IMR-90 (cell line): Measurements from ENCODE around the gene TOM1. TPM values are rescaled to one million over a fixed set of nuclear protein-coding genes. Genes with fewer than 3 reads are reported as not detected.

Source experiments
- ATAC-seq: fragments of 200-7000 bp; cut with Tn5 transposase; 2 replicates; pipeline ENCODE4 v1.9.1; 2020; ENCODE audit warnings: low read depth, mild to moderate bottlenecking, moderate library complexity
- BruUV-seq: library from RNA; stranded (reverse); fragments of 400-500 nt; replicated peaks from 2 replicates; lab custom pipeline; 2021; lab: Mats Ljungman, UMichigan
- CTCF ChIA-PET: fragments of 300-600 bp; formaldehyde crosslinking; extraction: SDS; loops from one replicate; lab custom pipeline; 2021; ENCODE audit warnings: antibody characterized with exemption; lab: Yijun Ruan, JAX
- POLR2A ChIA-PET: fragments of 300-600 bp; sonication (Branson Sonifier 250); formaldehyde crosslinking; loops from one replicate; lab custom pipeline; 2022; ENCODE audit warnings: antibody characterized with exemption; ENCODE audit not compliant: unreplicated experiment; lab: Charles Lee
- DNase-seq: peaks from one replicate; pipeline ENCODE4 v3.0.0; 2013
- H2AFZ ChIP-seq: replicated peaks from 2 replicates; pipeline ENCODE3; 2013; ENCODE audit warnings: low read length, mild to moderate bottlenecking; ENCODE audit not compliant: poor library complexity
- H2AK5ac ChIP-seq: 2 replicates; pipeline ENCODE4 v1.6.1; 2013; ENCODE audit warnings: low read depth, low read length, inconsistent platforms
- H2AK9ac ChIP-seq: replicated peaks from 2 replicates; pipeline ENCODE3; 2013; ENCODE audit warnings: mild to moderate bottlenecking, low read depth, low read length, moderate library complexity; ENCODE audit not compliant: poor library complexity
- H2BK120ac ChIP-seq: 2 replicates; pipeline ENCODE4 v1.6.1; 2013; ENCODE audit warnings: low read depth, low read length, inconsistent platforms
- H2BK15ac ChIP-seq: 3 replicates; pipeline ENCODE4 v1.6.1; 2013; ENCODE audit warnings: low read depth, low read length, inconsistent platforms
- H2BK20ac ChIP-seq: 2 replicates; pipeline ENCODE4 v1.6.1; 2013; ENCODE audit warnings: low read depth, mild to moderate bottlenecking, inconsistent platforms, low read length, moderate library complexity
- H2BK5ac ChIP-seq: 2 replicates; pipeline ENCODE4 v1.6.1; 2013; ENCODE audit warnings: mild to moderate bottlenecking, low read depth, low read length, inconsistent platforms; ENCODE audit not compliant: poor library complexity, severe bottlenecking
- H3K14ac ChIP-seq: replicated peaks from 2 replicates; pipeline ENCODE4 v1.6.1; 2013; ENCODE audit warnings: low read depth, low read length, inconsistent platforms
- H3K18ac ChIP-seq: 2 replicates; pipeline ENCODE4 v1.6.1; 2013; ENCODE audit warnings: low read depth, low read length, control low read depth
- H3K23ac ChIP-seq: 2 replicates; pipeline ENCODE4 v1.6.1; 2013; ENCODE audit warnings: low read depth, low read length, inconsistent platforms
- H3K27ac ChIP-seq: 2 replicates; pipeline ENCODE4 v1.5.1; 2013; ENCODE audit warnings: mild to moderate bottlenecking, control low read depth, low read length; ENCODE audit not compliant: insufficient read depth
- H3K27me3 ChIP-seq: 2 replicates; pipeline ENCODE4 v1.6.1; 2013; ENCODE audit warnings: low read length; ENCODE audit not compliant: control insufficient read depth, insufficient read depth
- H3K36me3 ChIP-seq: 2 replicates; pipeline ENCODE4 v1.6.1; 2013; ENCODE audit warnings: low read length, mixed read lengths; ENCODE audit not compliant: control insufficient read depth, insufficient read depth
- H3K4ac ChIP-seq: 2 replicates; pipeline ENCODE4 v1.6.1; 2013; ENCODE audit warnings: low read depth, low read length, inconsistent platforms
- H3K4me1 ChIP-seq: 2 replicates; pipeline ENCODE4 v1.6.1; 2013; ENCODE audit warnings: low read length, mixed read lengths; ENCODE audit not compliant: control insufficient read depth, insufficient read depth
- H3K4me2 ChIP-seq: 2 replicates; pipeline ENCODE4 v1.6.1; 2013; ENCODE audit warnings: low read depth, mild to moderate bottlenecking, control low read depth, low read length, moderate library complexity
- H3K4me3 ChIP-seq: 2 replicates; pipeline ENCODE4 v1.5.1; 2013; ENCODE audit warnings: low read depth, mild to moderate bottlenecking, control low read depth, low read length, moderate library complexity; ENCODE audit not compliant: insufficient read depth
- H3K56ac ChIP-seq: 2 replicates; pipeline ENCODE4 v1.6.1; 2013; ENCODE audit warnings: low read length, inconsistent platforms; ENCODE audit not compliant: insufficient read depth; ENCODE audit errors: extremely low read depth
- H3K79me1 ChIP-seq, 2 experiments: 2 replicates each; pipeline ENCODE4 v1.6.1; 2013; ENCODE audit warnings: low read length in 2 of 2, inconsistent platforms in 1 of 2, low read depth in 1 of 2
- H3K9ac ChIP-seq: 2 replicates; pipeline ENCODE4 v1.6.1; 2013; ENCODE audit warnings: low read depth, low read length, control low read depth
- H3K9me1 ChIP-seq: 2 replicates; pipeline ENCODE4 v1.6.1; 2013; ENCODE audit warnings: low read length, inconsistent platforms; ENCODE audit not compliant: insufficient read depth
- H3K9me3 ChIP-seq: 2 replicates; pipeline ENCODE4 v1.6.1; 2013; ENCODE audit warnings: low read length; ENCODE audit not compliant: control insufficient read depth, insufficient read depth
- H4K20me1 ChIP-seq: 2 replicates; pipeline ENCODE4 v1.6.1; 2013; ENCODE audit warnings: low read length, inconsistent platforms; ENCODE audit not compliant: insufficient read depth
- H4K5ac ChIP-seq: 2 replicates; pipeline ENCODE4 v1.6.1; 2013; ENCODE audit warnings: mild to moderate bottlenecking, low read depth, low read length, control low read depth
- H4K8ac ChIP-seq, 2 experiments: 2 replicates each; pipeline ENCODE4 v1.6.1; 2013; ENCODE audit warnings: low read depth in 2 of 2, low read length in 2 of 2, control low read depth in 1 of 2, inconsistent platforms in 1 of 2
- H4K91ac ChIP-seq: 2 replicates; pipeline ENCODE4 v1.6.1; 2013; ENCODE audit warnings: low read depth, low read length, inconsistent platforms; ENCODE audit not compliant: insufficient read depth
- CEBPB ChIP-seq: IDR thresholded peaks from 2 replicates; pipeline ENCODE4 v1.6.1; 2012; ENCODE audit warnings: low read depth, low read length, improper control_type of control experiment
- FOS ChIP-seq: fragments of 150-350 bp; IDR thresholded peaks from 2 replicates; pipeline ENCODE4 v1.6.1; 2016; ENCODE audit warnings: low read depth, low read length
- MAFK ChIP-seq: IDR thresholded peaks from 2 replicates; pipeline ENCODE4 v1.6.1; 2012; ENCODE audit warnings: low read depth, low read length, improper control_type of control experiment
- MAZ ChIP-seq: IDR thresholded peaks from 2 replicates; pipeline ENCODE4 v1.6.1; 2012; ENCODE audit warnings: low read depth, mild to moderate bottlenecking, low read length, improper control_type of control experiment, moderate library complexity, borderline replicate concordance
- MXI1 ChIP-seq: IDR thresholded peaks from 2 replicates; pipeline ENCODE4 v1.6.1; 2012; ENCODE audit warnings: low read depth, mild to moderate bottlenecking, low read length, moderate library complexity, borderline replicate concordance
- NFE2L2 ChIP-seq: fragments of 150-350 bp; IDR thresholded peaks from 2 replicates; pipeline ENCODE4 v1.6.1; 2016; ENCODE audit warnings: low read depth, mild to moderate bottlenecking, low read length
- RAD21 ChIP-seq: IDR thresholded peaks from 2 replicates; pipeline ENCODE4 v1.6.1; 2012; ENCODE audit warnings: low read length, improper control_type of control experiment
- RCOR1 ChIP-seq: IDR thresholded peaks from 2 replicates; pipeline ENCODE4 v1.6.1; 2012; ENCODE audit warnings: mild to moderate bottlenecking, low read length, improper control_type of control experiment; ENCODE audit not compliant: insufficient replicate concordance
- SMC3 ChIP-seq: fragments of 150-350 bp; IDR thresholded peaks from 2 replicates; pipeline ENCODE4 v1.6.1; 2016; ENCODE audit warnings: low read depth, mild to moderate bottlenecking, antibody characterized with exemption, low read length, moderate library complexity
- USF2 ChIP-seq: fragments of 150-350 bp; IDR thresholded peaks from 2 replicates; pipeline ENCODE4 v1.6.1; 2017; ENCODE audit warnings: mild to moderate bottlenecking, antibody characterized with exemption, low read length, low read depth
- WGBS, 2 experiments: methylation state at CpG; one replicate each; pipeline versions ENCODE4 v1.1.5 to v1.1.7; 2013; ENCODE audit warnings: missing lambda C conversion rate in 2 of 2; ENCODE audit not compliant: insufficient read length in 1 of 2; ENCODE audit errors: extremely low coverage in 2 of 2; 5-methylcytosine and 5-hydroxymethylcytosine counted together
- dilution Hi-C: fragments of 300-500 bp; cut with HindIII; formaldehyde crosslinking; loops from one replicate; pipeline ENCODE4 v1.14.3; 2018; ENCODE audit warnings: low sequenced_read_pairs; ENCODE audit not compliant: unreplicated experiment
- in situ Hi-C: fragments of 300-500 bp; cut with MboI; formaldehyde crosslinking; loops from 3 replicates; pipeline ENCODE4 v1.14.3; 2019; ENCODE audit warnings: low sequenced_read_pairs, inconsistent platforms, mixed read lengths
- intact Hi-C: fragments of 100-400 bp; cut with micrococcal nuclease; formaldehyde crosslinking; loops from 2 replicates; pipeline ENCODE4 v1.10.0; 2022
- polyA plus RNA-seq, 3 experiments: library from polyadenylated mRNA; depleted of rRNA; stranded (reverse); fragments of >200 nt; gene quantifications; 2 replicates each; pipeline ENCODE4 v1.2.3, GENCODE V29; 2012; ENCODE audit warnings: low replicate concordance in 1 of 3
- total RNA-seq: library from RNA; depleted of rRNA; stranded (reverse); fragments of >200 nt; gene quantifications from 2 replicates; pipeline ENCODE4 v1.2.3, GENCODE V29; 2012

Gene TOM1
- total and polyA plus RNA-seq, 2 of the 4 experiments (the other 2 are of a cell fraction) = 38.0 to 46.4 TPM

- Histone ChIP-seq H2AFZ (no peak overlapping the region), H2BK5ac (no peak overlapping the region), H3K4me3 (no peak overlapping the region), H3K9ac (no peak overlapping the region), H3K23ac (no peak overlapping the region), H2BK15ac (no peak overlapping the region), H3K79me1 (no peaks in the 10 kb centered on the region), H3K4me2 (no peak overlapping the region), H3K9me1 (peaks cover 2% of the 10 kb centered on the region; the same call in 1 of the 2 replicates), H4K91ac (no peak overlapping the region), H3K27ac (no peak overlapping the region), H3K18ac (no peak overlapping the region), H4K20me1 (no peaks in the 10 kb centered on the region), H3K36me3 (no peaks in the 10 kb centered on the region), H4K5ac (no peak overlapping the region), H3K9me3 (no peaks in the 10 kb centered on the region), H4K8ac (no peak overlapping the region), H3K14ac (no peak overlapping the region), H3K56ac (no peak overlapping the region), H3K4me1 (peaks cover 15% of the 10 kb centered on the region), H2BK120ac (no peak overlapping the region), H3K27me3 (no peaks in the 10 kb centered on the region), H2AK5ac (no peak overlapping the region), H2BK20ac (no peak overlapping the region), H2AK9ac (no peak overlapping the region), H3K4ac (no peak overlapping the region)
- no peak for DNase-seq
- POLR2A ChIA-PET = no interaction called here
- no peak for ATAC-seq
- dilution Hi-C loops (no loop called here), intact Hi-C loops (loop anchor here (5.0 kb wide), 2 partner anchors 384 to 564 kb away; no protein-coding TSS in a partner anchor), in situ Hi-C loops (loop anchor here (5.0 to 10.0 kb wide), 2 partner anchors 234 to 771 kb away; no protein-coding TSS in a partner anchor)
- no TSS peak for BruUV-seq
- CTCF ChIA-PET = interaction anchor here (0.5 to 1.1 kb wide), 3 partner anchors 16 to 164 kb away, joined by 3 to 4 read pairs (median 3); no protein-coding TSS in a partner anchor
- WGBS, 2 experiments = no CpG with 5 or more reads among the region's 12 CpGs
- no peak for TF ChIP-seq RAD21
- TF ChIP-seq CEBPB = no peak
- TF ChIP-seq SMC3 = no peak
- TF ChIP-seq USF2 = no peak
- TF ChIP-seq MXI1 = no peak
- no peak for TF ChIP-seq FOS
- TF ChIP-seq RCOR1 = no peak
- TF ChIP-seq NFE2L2 = no peak
- no peak for TF ChIP-seq MAZ
- no peak for TF ChIP-seq MAFK
Observed at GRCh38 chr22:35353318-35353717, 53.6 kb downstream of the TOM1 start.
